NAMALWA (cell line): ENCODE results near the gene HS2ST1.
"Not testable (repeated sequence)": the region's sequence is repeated elsewhere in the genome, so short reads cannot be mapped to it uniquely, and the experiment has no call there.

Experiments
- DNase-seq: peaks from one replicate; pipeline ENCODE4 v3.0.0-alpha.2; 2015; ENCODE audit warnings: low spot score

HS2ST1 gene

GRCh38 chr1:86971778-86972177, 57.3 kb downstream of the HS2ST1 start:
- no peak for DNase-seq

- DNase-seq = no peak
Observed at GRCh38 chr1:86972262-86972661, 57.8 kb downstream of the HS2ST1 start.

DNA sequence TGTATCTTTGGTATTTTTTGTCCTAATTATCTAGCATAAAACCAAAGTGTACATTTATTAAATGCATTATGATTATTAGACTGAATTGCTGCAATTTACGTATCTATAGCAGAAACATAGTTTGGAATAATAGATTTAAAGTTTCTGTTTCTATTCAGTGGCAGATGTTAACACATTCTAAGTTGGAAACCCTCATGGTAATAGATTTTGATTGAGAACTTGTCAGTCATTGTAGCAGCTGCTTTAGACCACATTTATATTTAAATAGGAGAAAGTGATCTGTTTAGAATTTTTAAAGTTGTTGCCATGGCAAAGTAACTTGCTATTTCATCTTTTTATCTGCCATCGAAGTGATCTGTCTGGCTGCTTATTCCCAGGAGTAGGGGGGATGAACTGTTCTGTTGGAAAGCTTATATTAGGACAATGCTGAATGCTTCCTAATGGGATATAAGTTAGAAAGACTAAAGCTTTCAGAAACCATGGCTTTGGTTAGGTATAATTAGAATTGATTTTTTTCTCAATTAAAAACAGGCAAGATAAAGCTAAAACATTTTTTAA, 61.6 kb downstream of the HS2ST1 start:
- DNase-seq = no peak

GRCh38 chr1:86976664-86977063, 62.2 kb downstream of the HS2ST1 start:
- DNase-seq = no peak

DNA sequence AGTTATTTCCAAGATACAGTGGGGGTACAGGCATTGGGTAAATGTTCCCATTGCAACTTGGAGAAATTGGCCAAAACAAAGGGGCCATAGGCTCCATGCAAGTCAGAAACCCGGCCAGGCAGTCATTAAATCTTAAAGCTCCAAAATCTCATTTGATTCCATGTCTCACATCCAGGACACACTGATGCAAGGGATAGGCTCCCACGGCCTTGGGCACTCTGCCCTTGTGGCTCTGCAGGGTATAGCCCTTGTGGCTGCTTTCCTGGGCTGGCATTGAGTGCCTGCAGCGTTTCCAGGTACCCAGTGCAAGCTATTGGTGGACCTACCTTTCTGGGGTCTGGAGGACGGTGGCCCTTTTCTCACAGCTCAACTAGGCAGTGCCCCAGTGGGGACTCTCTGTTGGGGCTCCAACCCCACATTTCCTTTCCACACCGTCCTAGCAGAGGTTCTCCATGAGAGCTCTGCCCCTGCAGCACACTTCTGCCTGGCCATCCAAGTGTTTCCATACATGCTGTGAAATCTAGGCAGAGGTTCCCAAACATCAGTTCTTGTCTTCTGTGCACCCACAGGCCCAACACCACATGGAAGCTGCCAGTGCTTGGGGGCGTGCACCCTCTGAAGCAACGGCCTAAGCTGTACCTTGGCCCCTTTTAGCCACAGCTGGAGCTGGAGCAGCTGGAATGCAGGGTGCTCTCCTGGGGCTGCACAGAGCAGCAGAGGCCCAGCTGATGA, 67.2 kb downstream of the HS2ST1 start:
- no peak for DNase-seq

DNA sequence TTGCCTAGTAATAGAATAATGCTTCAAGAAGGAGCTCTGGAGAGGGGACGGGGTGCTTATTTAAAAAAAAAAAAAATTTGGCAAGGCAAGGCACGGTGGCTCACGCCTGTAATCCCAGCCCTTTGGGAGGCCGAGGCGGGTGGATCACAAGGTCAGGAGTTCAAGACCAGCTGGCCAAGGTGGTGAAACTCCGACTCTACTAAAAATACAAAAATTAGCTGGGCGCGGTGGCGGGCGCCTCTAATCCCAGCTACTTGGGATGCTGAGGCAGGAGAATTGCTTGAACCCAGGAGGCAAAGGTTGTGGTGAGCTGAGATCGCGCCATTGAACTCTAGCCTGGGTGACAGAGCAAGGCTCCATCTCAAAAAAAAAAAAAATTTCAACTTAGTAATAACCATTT, 69.2 kb downstream of the HS2ST1 start:
- not testable (repeated sequence) for DNase-seq

GRCh38 chr1:86987446-86987845, 73.0 kb downstream of the HS2ST1 start:
- DNase-seq = no peak

- DNase-seq = no peak
Observed at GRCh38 chr1:86988835-86989234, 74.4 kb downstream of the HS2ST1 start.

- DNase-seq = not testable (repeated sequence)
Observed at GRCh38 chr1:86989690-86990089, 75.3 kb downstream of the HS2ST1 start.

GRCh38 chr1:86990826-86991225, 76.4 kb downstream of the HS2ST1 start:
- DNase-seq = no peak

DNA sequence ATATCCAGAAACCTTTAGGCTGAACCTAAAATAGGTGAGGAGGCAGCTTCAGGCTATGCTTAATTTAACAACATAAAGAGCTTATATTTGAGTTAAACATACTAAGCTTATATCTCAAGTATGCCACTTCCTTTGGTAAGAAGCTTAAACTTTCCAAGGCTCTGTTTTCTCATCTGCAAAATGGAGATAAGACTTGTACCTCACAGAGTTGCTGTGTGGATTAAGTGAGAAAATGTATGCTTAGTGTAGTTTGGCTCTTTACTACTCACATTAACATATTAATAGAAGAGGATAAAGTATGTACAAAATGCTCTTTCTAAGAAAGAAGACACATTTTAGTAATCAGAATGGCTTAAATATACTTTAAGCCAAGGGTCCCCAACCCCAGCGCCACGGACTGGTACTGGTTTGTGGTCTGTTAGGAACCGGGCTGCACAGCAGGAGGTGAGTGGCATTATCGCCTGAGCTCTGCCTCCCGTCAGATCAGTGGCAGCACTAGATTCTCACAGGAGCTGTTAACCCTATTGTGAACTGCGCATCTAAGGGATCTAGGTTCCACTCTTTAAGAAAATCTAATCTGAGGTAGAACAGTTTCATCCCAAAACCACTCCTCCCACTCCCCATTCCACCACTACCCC, 77.2 kb downstream of the HS2ST1 start:
- no peak for DNase-seq

DNA sequence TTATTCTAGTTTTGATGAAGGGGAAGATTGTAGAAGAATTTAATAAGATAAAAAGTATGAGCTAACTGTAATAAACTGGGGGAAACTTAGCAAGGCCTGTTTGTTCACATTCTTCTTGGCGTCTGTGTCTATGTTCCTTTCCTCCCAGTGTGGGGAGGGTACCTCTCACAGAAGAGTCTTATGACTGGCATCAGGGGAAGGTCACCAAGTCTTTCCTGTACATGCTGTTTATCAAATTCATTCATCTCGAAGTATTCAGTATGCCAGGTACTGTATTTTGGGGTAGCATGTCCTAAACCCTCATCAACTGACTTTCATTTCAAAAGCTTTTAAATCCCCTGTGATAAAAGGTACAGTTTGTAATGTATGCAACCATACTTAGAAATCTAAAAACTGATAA, 78.4 kb downstream of the HS2ST1 start:
- no peak for DNase-seq

GRCh38 chr1:86993269-86993985, 79.0 kb downstream of the HS2ST1 start:
- no peak for DNase-seq

- DNase-seq = no peak
Observed at GRCh38 chr1:86994061-86994460, 79.6 kb downstream of the HS2ST1 start.

DNA sequence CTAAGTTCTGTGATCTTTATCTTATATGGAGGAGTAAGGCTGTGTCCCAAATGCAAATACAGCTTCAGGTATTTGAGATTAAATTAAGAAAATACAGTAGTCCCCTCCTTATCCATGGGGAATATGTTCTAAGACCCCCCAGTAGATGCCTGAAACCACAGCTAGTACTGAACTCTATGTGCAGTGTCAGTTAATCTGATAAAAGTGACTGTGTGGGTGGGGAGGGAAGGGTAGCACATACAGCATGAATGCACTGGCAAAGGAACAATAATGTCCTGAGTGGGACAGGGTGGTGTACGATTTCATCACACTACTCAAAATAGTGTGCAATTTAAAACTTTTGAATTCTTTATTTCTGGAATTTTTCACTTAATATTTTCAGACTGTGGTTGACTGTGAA, 83.1 kb downstream of the HS2ST1 start:
- DNase-seq = no peak

DNA sequence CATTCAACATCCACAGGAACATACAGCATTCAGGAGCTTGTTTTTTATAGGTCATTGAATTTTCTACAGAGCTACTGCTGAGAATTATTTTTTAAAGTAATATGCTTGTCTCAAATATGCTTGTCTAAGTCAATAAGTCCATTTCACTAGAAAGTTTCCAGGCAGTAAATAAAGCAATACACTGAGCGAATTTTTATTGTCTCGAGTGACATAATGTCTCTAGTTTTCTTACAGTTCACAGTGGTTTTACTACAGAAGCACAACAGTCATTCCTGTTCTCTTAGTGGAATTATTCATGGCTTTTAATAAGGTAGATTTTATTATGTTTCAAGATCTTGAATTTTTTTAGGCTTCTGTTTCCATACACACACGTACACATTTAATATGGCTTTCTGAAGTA, 83.8 kb downstream of the HS2ST1 start:
- no peak for DNase-seq

- DNase-seq = no peak
Observed at GRCh38 chr1:86998727-86999126, 84.3 kb downstream of the HS2ST1 start.

GRCh38 chr1:87000460-87000859, 86.0 kb downstream of the HS2ST1 start:
- no peak for DNase-seq

GRCh38 chr1:87004857-87005256, 90.4 kb downstream of the HS2ST1 start:
- DNase-seq = no peak

- DNase-seq = no peak
Observed at GRCh38 chr1:87007323-87007722, 92.9 kb downstream of the HS2ST1 start.

DNA sequence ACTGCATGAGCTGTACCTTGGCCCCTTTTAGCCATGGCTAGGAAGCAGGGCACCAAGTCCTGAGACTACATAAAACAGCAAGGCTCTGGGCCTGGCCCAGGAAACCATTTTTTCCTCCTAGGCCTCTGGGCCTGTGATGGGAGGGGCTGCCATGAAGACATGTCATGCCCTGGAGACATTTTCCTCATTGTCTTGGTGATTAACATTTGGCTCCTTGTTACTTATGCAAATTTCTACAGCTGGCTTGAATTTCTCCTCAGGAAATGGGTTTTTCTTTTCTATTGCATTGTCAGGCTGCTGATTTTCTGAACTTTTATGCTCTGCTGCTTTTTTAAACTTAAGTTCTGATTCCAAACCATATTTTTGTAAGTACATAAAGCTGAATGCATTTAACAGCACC, 99.0 kb downstream of the HS2ST1 start:
- not testable (repeated sequence) for DNase-seq

DNA sequence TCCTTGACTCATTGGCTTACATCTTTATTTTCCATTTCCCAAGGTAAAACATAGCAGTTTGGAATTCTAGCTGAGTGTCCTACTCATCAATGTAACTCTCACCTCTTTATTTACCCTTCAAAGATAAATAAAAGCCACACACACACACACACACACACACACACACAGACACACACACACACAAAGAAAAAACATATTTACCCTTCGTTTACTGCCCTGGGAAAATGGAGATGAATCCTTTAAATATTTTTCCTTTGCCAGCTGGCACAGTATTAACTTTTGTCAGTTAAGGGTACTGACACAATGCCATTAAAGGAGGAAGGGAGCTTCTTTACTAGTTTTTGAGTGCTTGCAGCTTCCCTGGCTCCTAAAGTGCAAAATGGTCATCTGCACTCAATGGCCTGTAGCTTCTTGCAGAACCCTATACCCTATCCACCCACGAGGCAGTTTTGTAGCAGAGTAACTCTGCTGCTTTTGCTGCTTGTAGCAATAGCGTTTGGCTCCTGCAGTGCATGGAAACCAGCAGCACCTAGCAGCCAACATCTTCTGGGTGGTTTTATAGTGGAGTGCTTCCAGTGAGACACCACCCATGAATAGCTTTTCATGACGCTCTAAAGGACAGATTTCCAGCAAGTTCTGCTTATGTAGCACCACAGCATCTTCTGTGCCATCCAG, 103.7 kb downstream of the HS2ST1 start:
- DNase-seq = no peak
